ENCODE results near the gene ATP8A2. TPM values are rescaled to one million over a fixed set of nuclear protein-coding genes. Genes with fewer than 3 reads are reported as not detected.

ATP8A2 gene
- total RNA-seq, 4 donors from 2014 or later = not detected

DNA sequence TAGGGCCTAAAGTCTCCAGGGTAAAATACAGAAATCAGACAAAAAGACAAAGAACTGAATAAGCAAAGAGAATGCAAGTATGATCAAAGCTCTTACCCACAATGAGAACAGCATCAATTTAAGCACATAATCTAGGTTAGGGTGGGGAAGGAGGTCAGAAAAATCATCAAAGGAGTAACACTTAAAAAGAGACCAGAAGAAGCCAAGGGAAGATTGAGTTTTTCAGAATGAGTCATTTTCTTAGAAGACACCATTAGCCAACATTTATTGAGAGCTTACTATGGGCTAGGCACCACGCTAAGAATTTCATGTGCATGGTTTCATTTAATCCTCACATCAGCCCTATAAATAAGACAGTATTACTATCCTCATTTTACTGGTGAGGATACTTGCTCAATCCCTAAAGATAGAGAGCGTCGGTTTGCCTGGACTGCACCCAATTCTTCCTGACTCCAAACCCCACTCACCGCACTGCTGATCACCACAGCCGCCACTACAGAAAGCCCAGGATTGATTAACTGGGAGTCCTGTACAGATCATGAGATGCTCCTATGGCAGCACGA is 681.7 kb downstream of the ATP8A2 start:
- DNase-seq (no peak), ATAC-seq (no peak)
- intact Hi-C loops (cut with DNase I; ENCODE audit: low total_unique reads) = loop anchor here (5.0 kb wide), 2 partner anchors 81 to 181 kb away; no protein-coding TSS in a partner anchor
- Histone ChIP-seq H3K36me3 (no peaks in the 10 kb centered on the region), H3K4me1 (peaks cover 11% of the 10 kb centered on the region in 2 donors), H3K27me3 (peaks cover 0 to 7% (median 4%) of the 10 kb centered on the region in 3 donors), H3K4me3 (no peak overlapping the region), H3K9me3 (no peaks in the 10 kb centered on the region), H3K27ac (no peak overlapping the region)
- in situ Hi-C loops (cut with MboI; ENCODE audit: low sequenced_read_pairs in 4 of 4) = no loop called here
- no peak for TF ChIP-seq CTCF (IDR thresholded peaks at IDR 0.05 in 4 of 5, conservative IDR thresholded peaks at IDR 0.05 in 1 of 5)
- TF ChIP-seq POLR2A (IDR thresholded peaks at IDR 0.05) = no peak

- ATAC-seq (no peak), DNase-seq (no peak)
- in situ Hi-C loops (cut with MboI; ENCODE audit: low sequenced_read_pairs in 4 of 4) = no loop called here
- Histone ChIP-seq H3K9me3 (no peaks in the 10 kb centered on the region), H3K4me3 (no peak overlapping the region), H3K4me1 (peaks cover 4 to 5% of the 10 kb centered on the region in 2 donors), H3K27ac (no peak overlapping the region), H3K36me3 (no peaks in the 10 kb centered on the region), H3K27me3 (peaks cover 0 to 7% (median 4%) of the 10 kb centered on the region in 3 donors)
- intact Hi-C loops (cut with DNase I; ENCODE audit: low total_unique reads) = loop anchor here (5.0 kb wide), 2 partner anchors 83 to 183 kb away; no protein-coding TSS in a partner anchor
- no peak for TF ChIP-seq CTCF (IDR thresholded peaks at IDR 0.05 in 4 of 5, conservative IDR thresholded peaks at IDR 0.05 in 1 of 5)
- no peak for TF ChIP-seq POLR2A (IDR thresholded peaks at IDR 0.05)
These were observed 683.1 kb downstream of the ATP8A2 start for GRCh38 chr13:26054896-26055295.

DNA sequence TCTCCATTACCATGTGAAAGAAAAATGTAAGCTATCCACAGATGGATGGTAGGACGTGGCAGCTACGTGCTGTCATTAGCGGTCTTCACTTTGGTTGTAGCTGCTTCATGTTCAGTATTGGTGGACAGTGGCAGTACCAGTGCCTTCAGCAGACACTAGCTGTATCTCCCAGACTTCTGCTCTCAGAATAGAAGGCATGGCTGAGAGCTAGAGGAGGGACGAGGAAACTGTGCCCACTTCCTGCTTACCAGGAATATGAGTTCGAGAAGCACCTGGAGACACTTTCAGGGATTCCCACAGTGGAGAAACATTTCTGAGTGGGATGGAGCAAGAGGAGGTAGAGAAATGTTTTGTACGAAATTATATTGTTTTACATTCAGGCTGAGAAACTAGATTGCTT is 686.9 kb downstream of the ATP8A2 start:
- intact Hi-C loops (cut with DNase I; ENCODE audit: low total_unique reads) (no loop called here), in situ Hi-C loops (cut with MboI; ENCODE audit: low sequenced_read_pairs in 4 of 4) (no loop called here)
- no peak overlapping the region for H3K27ac ChIP-seq
- TF ChIP-seq CTCF (IDR thresholded peaks at IDR 0.05 in 4 of 5, conservative IDR thresholded peaks at IDR 0.05 in 1 of 5) (no peak), POLR2A (IDR thresholded peaks at IDR 0.05) (no peak)
- H3K4me3 ChIP-seq = no peak overlapping the region
- no peaks in the 10 kb centered on the region for H3K27me3 ChIP-seq
- peaks cover 0 to 5% of the 10 kb centered on the region in 2 donors for H3K4me1 ChIP-seq
- no peak for ATAC-seq
- H3K9me3 ChIP-seq = no peaks in the 10 kb centered on the region
- H3K36me3 ChIP-seq = no peaks in the 10 kb centered on the region
- no peak for DNase-seq

DNA sequence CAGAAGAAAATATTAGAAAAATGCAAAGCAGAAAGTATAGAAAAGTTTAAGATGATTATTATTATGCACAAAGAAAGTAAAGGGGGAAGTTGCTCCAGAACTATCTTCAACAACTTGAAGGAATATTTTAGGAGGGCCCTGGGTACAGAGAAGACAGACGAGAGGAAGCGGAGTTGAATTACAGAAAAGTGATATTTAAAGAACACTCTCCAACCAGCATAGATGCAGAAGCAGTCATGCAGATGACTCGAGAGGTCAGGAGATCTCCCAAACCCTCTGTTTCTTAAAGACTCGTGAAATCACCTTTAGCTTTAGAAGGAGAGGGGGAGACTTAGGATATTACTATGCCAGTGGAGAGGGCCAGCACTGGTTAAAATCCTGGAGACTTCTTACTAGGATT is 688.6 kb downstream of the ATP8A2 start:
- Histone ChIP-seq H3K27me3 (no peaks in the 10 kb centered on the region), H3K4me1 (peaks cover 0 to 5% of the 10 kb centered on the region in 2 donors), H3K9me3 (no peaks in the 10 kb centered on the region), H3K36me3 (no peaks in the 10 kb centered on the region), H3K4me3 (no peak overlapping the region), H3K27ac (no peak overlapping the region)
- no peak for TF ChIP-seq POLR2A (IDR thresholded peaks at IDR 0.05)
- in situ Hi-C loops (cut with MboI; ENCODE audit: low sequenced_read_pairs in 4 of 4) = loop anchor here in 2 of 4 donors (5.0 kb wide), 1 partner anchor 488 kb away; no protein-coding TSS in a partner anchor
- intact Hi-C loops (cut with DNase I; ENCODE audit: low total_unique reads) = no loop called here
- DNase-seq = no peak
- ATAC-seq = peak in 1 of 2 donors; percentile 72

- Histone ChIP-seq H3K27me3 (no peaks in the 10 kb centered on the region), H3K4me3 (no peak overlapping the region), H3K27ac (no peak overlapping the region), H3K9me3 (no peaks in the 10 kb centered on the region), H3K4me1 (peaks cover 0 to 5% of the 10 kb centered on the region in 2 donors), H3K36me3 (no peaks in the 10 kb centered on the region)
- in situ Hi-C loops (cut with MboI; ENCODE audit: low sequenced_read_pairs in 4 of 4) (loop anchor here in 2 of 4 donors (5.0 kb wide), 1 partner anchor 489 kb away; no protein-coding TSS in a partner anchor), intact Hi-C loops (cut with DNase I; ENCODE audit: low total_unique reads) (no loop called here)
- DNase-seq (no peak), ATAC-seq (no peak)
- TF ChIP-seq CTCF (IDR thresholded peaks at IDR 0.05 in 4 of 5, conservative IDR thresholded peaks at IDR 0.05 in 1 of 5) = no peak
- TF ChIP-seq POLR2A (IDR thresholded peaks at IDR 0.05) = no peak
These were observed 689.5 kb downstream of the ATP8A2 start for GRCh38 chr13:26061256-26061655.
